ENCODE results near the gene ZEB2.

GRCh38 chr2:144339048-144339447 is 180.9 kb downstream of the ZEB2 start:
- TF ChIP-seq CTCF (IDR thresholded peaks at IDR 0.05) (no peak), POLR2AphosphoS5 (IDR thresholded peaks at IDR 0.05; ENCODE audit: low read depth, low read length) (no peak), REST (IDR thresholded peaks at IDR 0.05; ENCODE audit: insufficient read depth in 1 of 2, low read depth in 2 of 2, low read length in 1 of 2) (no peak), TCF7L2 (IDR thresholded peaks at IDR 0.05; ENCODE audit: low read depth, low read length) (no peak), SIN3A (IDR thresholded peaks at IDR 0.05; ENCODE audit: borderline replicate concordance, insufficient read depth, low read depth, low read length) (no peak)

All from Panc1 (cell line).